ENCODE measurements around the gene LIMS2. TPM values are rescaled to one million over a fixed set of nuclear protein-coding genes. Genes with fewer than 3 reads are reported as not detected.

The LIMS2 gene
- total RNA-seq, 1 donor from 2014 or later, result 6.2 TPM

- Mint-ChIP-seq H3K4me1 (ENCODE audit: low read depth) (no peaks in the 10 kb centered on the region), H3K36me3 (ENCODE audit: insufficient read depth) (no peaks in the 10 kb centered on the region), H3K4me3 (ENCODE audit: low read depth) (no peak overlapping the region), H3K9me3 (ENCODE audit: low read depth) (peaks cover 6% of the 10 kb centered on the region), H3K27ac (no peak overlapping the region), H3K27me3 (no peaks in the 10 kb centered on the region)
- TF ChIP-seq CTCF (IDR thresholded peaks at IDR 0.05; ENCODE audit: unreplicated experiment), result no peak
- DNase-seq (ENCODE audit: low spot score, unreplicated experiment), result no peak
These were observed 82.5 kb downstream of the LIMS2 start for GRCh38 chr2:127592761-127593227.

GRCh38 chr2:127591221-127591923 lies 84.0 kb downstream of the LIMS2 start:
- Mint-ChIP-seq H3K4me3 (ENCODE audit: low read depth) (no peak overlapping the region), H3K27ac (no peak overlapping the region), H3K36me3 (ENCODE audit: insufficient read depth) (no peaks in the 10 kb centered on the region), H3K9me3 (ENCODE audit: low read depth) (peaks cover 6% of the 10 kb centered on the region), H3K27me3 (no peaks in the 10 kb centered on the region), H3K4me1 (ENCODE audit: low read depth) (no peaks in the 10 kb centered on the region)
- TF ChIP-seq CTCF (IDR thresholded peaks at IDR 0.05; ENCODE audit: unreplicated experiment), result peak; percentile 89
- peak; percentile 59 for DNase-seq (ENCODE audit: low spot score, unreplicated experiment)

GRCh38 chr2:127590386-127591190 lies 84.7 kb downstream of the LIMS2 start:
- peaks cover 6% of the 10 kb centered on the region for H3K27me3 Mint-ChIP-seq
- no peak for DNase-seq (ENCODE audit: low spot score, unreplicated experiment)
- TF ChIP-seq CTCF (IDR thresholded peaks at IDR 0.05; ENCODE audit: unreplicated experiment), result no peak
- peaks cover 3% of the 10 kb centered on the region for H3K9me3 Mint-ChIP-seq (ENCODE audit: low read depth)
- H3K36me3 Mint-ChIP-seq (ENCODE audit: insufficient read depth), result no peaks in the 10 kb centered on the region
- no peaks in the 10 kb centered on the region for H3K4me1 Mint-ChIP-seq (ENCODE audit: low read depth)
- no peak overlapping the region for H3K4me3 Mint-ChIP-seq (ENCODE audit: low read depth)
- H3K27ac Mint-ChIP-seq, result no peak overlapping the region

GRCh38 chr2:127589841-127590240 lies 85.5 kb downstream of the LIMS2 start:
- no peak for DNase-seq (ENCODE audit: low spot score, unreplicated experiment)
- no peaks in the 10 kb centered on the region for H3K9me3 Mint-ChIP-seq (ENCODE audit: low read depth)
- no peaks in the 10 kb centered on the region for H3K36me3 Mint-ChIP-seq (ENCODE audit: insufficient read depth)
- H3K4me1 Mint-ChIP-seq (ENCODE audit: low read depth), result no peaks in the 10 kb centered on the region
- H3K27me3 Mint-ChIP-seq, result peaks cover 9% of the 10 kb centered on the region
- no peak for TF ChIP-seq CTCF (IDR thresholded peaks at IDR 0.05; ENCODE audit: unreplicated experiment)
- no peak overlapping the region for H3K27ac Mint-ChIP-seq
- no peak overlapping the region for H3K4me3 Mint-ChIP-seq (ENCODE audit: low read depth)

- no peaks in the 10 kb centered on the region for H3K36me3 Mint-ChIP-seq (ENCODE audit: insufficient read depth)
These were observed 86.0 kb downstream of the LIMS2 start for GRCh38 chr2:127589358-127589757.

More at GRCh38 chr2:127589358-127589757, 86.0 kb downstream of the LIMS2 start:
- Mint-ChIP-seq H3K4me1 (ENCODE audit: low read depth) (no peaks in the 10 kb centered on the region), H3K27me3 (peaks cover 9% of the 10 kb centered on the region), H3K9me3 (ENCODE audit: low read depth) (no peaks in the 10 kb centered on the region), H3K4me3 (ENCODE audit: low read depth) (no peak overlapping the region), H3K27ac (no peak overlapping the region)
- TF ChIP-seq CTCF (IDR thresholded peaks at IDR 0.05; ENCODE audit: unreplicated experiment), result no peak
- DNase-seq (ENCODE audit: low spot score, unreplicated experiment), result no peak
